K562 (cell line): ENCODE results near the gene RSPH9. TPM values are rescaled to one million over a fixed set of nuclear protein-coding genes. Genes with fewer than 3 reads are reported as not detected.

ENCODE experiments used
- ARID4B ChIP-seq: sonication (generic); formaldehyde crosslinking; IDR thresholded peaks from 2 replicates; pipeline ENCODE4 v1.8.0; 2022; ENCODE audit warnings: mild to moderate bottlenecking, missing genetic modification reagents
- CEBPG ChIP-seq, 3 experiments: fragments of 200-800 bp in 1 of 3; sonication (Bioruptor generic) in 1 of 3; sonication (generic) in 1 of 3; formaldehyde crosslinking in 1 of 3; IDR thresholded peaks in 2 of 3; conservative IDR thresholded peaks in 1 of 3; 2 replicates each; pipeline versions ENCODE4 v1.6.1 to v1.8.0; 2016 to 2022; ENCODE audit warnings: missing compliant biosample characterization in 2 of 3, missing genetic modification characterization in 2 of 3, mild to moderate bottlenecking in 1 of 3, missing genetic modification reagents in 1 of 3
- CHD1 ChIP-seq: fragments of 200-600 bp; sonication (generic); IDR thresholded peaks from one replicate; pipeline ENCODE4 v1.6.1; 2012; ENCODE audit warnings: mild to moderate bottlenecking, moderate library complexity, low read length, inconsistent platforms
- CSDE1 ChIP-seq, 2 experiments: fragments of 450-650 bp; IDR thresholded peaks; 2 replicates each; pipeline ENCODE4 v1.6.1; 2016; ENCODE audit warnings: mild to moderate bottlenecking in 1 of 2
- HDAC8 ChIP-seq: fragments of 450-650 bp; IDR thresholded peaks from 2 replicates; pipeline ENCODE4 v1.6.1; 2016; ENCODE audit warnings: mild to moderate bottlenecking, missing genetic modification characterization, moderate library complexity, missing compliant biosample characterization
- HSF4 ChIP-seq: fragments of 250-450 bp; sonication (Bioruptor Pico); IDR thresholded peaks from 2 replicates; pipeline ENCODE4 v2.1.2; 2022; ENCODE audit warnings: mild to moderate bottlenecking, moderate library complexity, borderline replicate concordance
- MEF2A ChIP-seq: IDR thresholded peaks from 2 replicates; pipeline ENCODE4 v1.6.1; 2011; ENCODE audit warnings: low read depth, mild to moderate bottlenecking, low read length, moderate library complexity; ENCODE audit not compliant: control insufficient read depth
- NEUROD1 ChIP-seq: fragments of 150-350 bp; IDR thresholded peaks from 2 replicates; pipeline ENCODE4 v1.6.1; 2014; ENCODE audit warnings: borderline replicate concordance, low read length, low read depth; ENCODE audit not compliant: partially characterized antibody
- RNF2 ChIP-seq: sonication (generic); IDR thresholded peaks from 2 replicates; pipeline ENCODE4 v1.6.1; 2016
- SPI1 ChIP-seq: IDR thresholded peaks from 2 replicates; pipeline ENCODE4 v1.6.1; 2011; ENCODE audit warnings: low read depth, low read length, control low read depth, borderline replicate concordance
- U2AF2 ChIP-seq: fragments of 200-400 bp; formaldehyde crosslinking; optimal IDR thresholded peaks from 2 replicates; pipeline ENCODE3; 2017; ENCODE audit warnings: low read depth, mild to moderate bottlenecking, low read length
- ZNF561 ChIP-seq: fragments of 450-650 bp; formaldehyde crosslinking; conservative IDR thresholded peaks from 2 replicates; pipeline ENCODE4 v1.4.0; 2020; ENCODE audit warnings: mild to moderate bottlenecking, moderate library complexity
- ZNF79 ChIP-seq: fragments of 250-450 bp; sonication (Bioruptor Pico); IDR thresholded peaks from 2 replicates; pipeline ENCODE4 v1.4.0; 2020; ENCODE audit warnings: low read depth, mild to moderate bottlenecking, moderate library complexity
- polyA plus RNA-seq, 8 experiments: library from polyadenylated mRNA; depleted of rRNA in 4 of 8; stranded (reverse) in 5 of 8; unstranded in 3 of 8; fragments of >200 nt; fragmentation: Nextera tagmentation in 2 of 8; fragmentation: Illumina TruSeq in 1 of 8; extraction: Ambion mirVana in 2 of 8; extraction: Trizol in 1 of 8; gene quantifications; 2 replicates each; pipeline versions ENCODE4 v1.2.1 to v1.2.3, GENCODE V29; 2011 to 2014; ENCODE audit warnings: inconsistent platforms in 1 of 8, missing spikeins in 1 of 8
- total RNA-seq, 7 experiments: library from RNA; depleted of rRNA in 6 of 7; stranded (reverse); fragments of >200 nt in 6 of 7; fragmentation: Illumina TruSeq in 2 of 7; extraction: Trizol in 2 of 7; gene quantifications; 2 replicates each; pipeline versions ENCODE4 v1.2.1 to v1.2.3, GENCODE V29; 2011 to 2021; ENCODE audit warnings: low replicate concordance in 1 of 7
- TF ChIP-seq, protein P1 (sequence below), 2 experiments: fragments of 450-650 bp; IDR thresholded peaks; 2 replicates each; pipeline ENCODE4 v1.6.1; 2016
- TF ChIP-seq, protein P2 (sequence below), 2 experiments: fragments of 150-350 bp in 1 of 2; IDR thresholded peaks; 2 replicates each; pipeline ENCODE4 v1.6.1; 2012 to 2016; ENCODE audit warnings: low read depth in 2 of 2, low read length in 2 of 2, mild to moderate bottlenecking in 1 of 2, moderate library complexity in 1 of 2
- TF ChIP-seq, protein P3 (sequence below): fragments of 250-450 bp; sonication (Bioruptor Pico); IDR thresholded peaks from 2 replicates; pipeline ENCODE4 v1.8.0; 2021; ENCODE audit warnings: borderline replicate concordance, mild to moderate bottlenecking, moderate library complexity; ENCODE audit not compliant: poor library complexity, severe bottlenecking

RSPH9 gene
- total and polyA plus RNA-seq, 9 of the 15 experiments (the other 6 are each of a cell fraction or from before 2014, with no cell fraction given) = 0.05 to 0.60 (median 0.39) TPM; not detected in 6

- TF ChIP-seq, protein P1, sequence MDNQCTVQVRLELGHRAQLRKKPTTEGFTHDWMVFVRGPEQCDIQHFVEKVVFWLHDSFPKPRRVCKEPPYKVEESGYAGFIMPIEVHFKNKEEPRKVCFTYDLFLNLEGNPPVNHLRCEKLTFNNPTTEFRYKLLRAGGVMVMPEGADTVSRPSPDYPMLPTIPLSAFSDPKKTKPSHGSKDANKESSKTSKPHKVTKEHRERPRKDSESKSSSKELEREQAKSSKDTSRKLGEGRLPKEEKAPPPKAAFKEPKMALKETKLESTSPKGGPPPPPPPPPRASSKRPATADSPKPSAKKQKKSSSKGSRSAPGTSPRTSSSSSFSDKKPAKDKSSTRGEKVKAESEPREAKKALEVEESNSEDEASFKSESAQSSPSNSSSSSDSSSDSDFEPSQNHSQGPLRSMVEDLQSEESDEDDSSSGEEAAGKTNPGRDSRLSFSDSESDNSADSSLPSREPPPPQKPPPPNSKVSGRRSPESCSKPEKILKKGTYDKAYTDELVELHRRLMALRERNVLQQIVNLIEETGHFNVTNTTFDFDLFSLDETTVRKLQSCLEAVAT (IDR thresholded peaks at IDR 0.05) = no peak
- TF ChIP-seq, protein P2, sequence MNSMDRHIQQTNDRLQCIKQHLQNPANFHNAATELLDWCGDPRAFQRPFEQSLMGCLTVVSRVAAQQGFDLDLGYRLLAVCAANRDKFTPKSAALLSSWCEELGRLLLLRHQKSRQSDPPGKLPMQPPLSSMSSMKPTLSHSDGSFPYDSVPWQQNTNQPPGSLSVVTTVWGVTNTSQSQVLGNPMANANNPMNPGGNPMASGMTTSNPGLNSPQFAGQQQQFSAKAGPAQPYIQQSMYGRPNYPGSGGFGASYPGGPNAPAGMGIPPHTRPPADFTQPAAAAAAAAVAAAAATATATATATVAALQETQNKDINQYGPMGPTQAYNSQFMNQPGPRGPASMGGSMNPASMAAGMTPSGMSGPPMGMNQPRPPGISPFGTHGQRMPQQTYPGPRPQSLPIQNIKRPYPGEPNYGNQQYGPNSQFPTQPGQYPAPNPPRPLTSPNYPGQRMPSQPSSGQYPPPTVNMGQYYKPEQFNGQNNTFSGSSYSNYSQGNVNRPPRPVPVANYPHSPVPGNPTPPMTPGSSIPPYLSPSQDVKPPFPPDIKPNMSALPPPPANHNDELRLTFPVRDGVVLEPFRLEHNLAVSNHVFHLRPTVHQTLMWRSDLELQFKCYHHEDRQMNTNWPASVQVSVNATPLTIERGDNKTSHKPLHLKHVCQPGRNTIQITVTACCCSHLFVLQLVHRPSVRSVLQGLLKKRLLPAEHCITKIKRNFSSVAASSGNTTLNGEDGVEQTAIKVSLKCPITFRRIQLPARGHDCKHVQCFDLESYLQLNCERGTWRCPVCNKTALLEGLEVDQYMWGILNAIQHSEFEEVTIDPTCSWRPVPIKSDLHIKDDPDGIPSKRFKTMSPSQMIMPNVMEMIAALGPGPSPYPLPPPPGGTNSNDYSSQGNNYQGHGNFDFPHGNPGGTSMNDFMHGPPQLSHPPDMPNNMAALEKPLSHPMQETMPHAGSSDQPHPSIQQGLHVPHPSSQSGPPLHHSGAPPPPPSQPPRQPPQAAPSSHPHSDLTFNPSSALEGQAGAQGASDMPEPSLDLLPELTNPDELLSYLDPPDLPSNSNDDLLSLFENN (IDR thresholded peaks at IDR 0.05; ENCODE audit: low read depth in 2 of 2, low read length in 2 of 2) = no peak
- TF ChIP-seq SPI1 (no peak), ZNF79 (CRISPR knock-in tag) (no peak), ZNF561 (no peak), MEF2A (no peak), CHD1 (no peak), CSDE1 (IDR thresholded peaks at IDR 0.05) (no peak), HSF4 (CRISPR knock-in tag) (no peak), NEUROD1 (peak; percentile 52), CEBPG (CRISPR knock-in tag; IDR thresholded peaks at IDR 0.05) (peak; percentile 85), CEBPG (tag; conservative IDR thresholded peaks at IDR 0.05 in 1 of 2, IDR thresholded peaks at IDR 0.05 in 1 of 2) (peak; percentile 43 to 83; a peak in 3 of 4 replicates), U2AF2 (no peak), HDAC8 (tag) (0 out of 2 replicates have a peak, but pooled peaks have one; percentile 50), ARID4B (peak; percentile 69), RNF2 (peak; percentile 57; the same call in 1 of the 2 replicates)
- TF ChIP-seq, protein P3, sequence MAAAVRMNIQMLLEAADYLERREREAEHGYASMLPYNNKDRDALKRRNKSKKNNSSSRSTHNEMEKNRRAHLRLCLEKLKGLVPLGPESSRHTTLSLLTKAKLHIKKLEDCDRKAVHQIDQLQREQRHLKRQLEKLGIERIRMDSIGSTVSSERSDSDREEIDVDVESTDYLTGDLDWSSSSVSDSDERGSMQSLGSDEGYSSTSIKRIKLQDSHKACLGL (CRISPR knock-in tag) = no peak
Observed at GRCh38 chr6:43714311-43715055, 69.6 kb downstream of the RSPH9 start (continued).
